OCI-LY1 (cell line): Measurements from ENCODE around the gene PDE11A.

ENCODE experiments used
- H2AFZ ChIP-seq: fragments of 200-600 bp; sonication (generic), shearing (Covaris generic); 2 replicates; pipeline ENCODE4 v1.6.0; 2014; ENCODE audit warnings: antibody characterized with exemption, mild to moderate bottlenecking, low read length
- H3F3A ChIP-seq: fragments of 200-600 bp; sonication (generic), shearing (Covaris generic); 2 replicates; pipeline ENCODE4 v1.6.0; 2014; ENCODE audit warnings: mild to moderate bottlenecking, antibody characterized with exemption, low read length, moderate library complexity; ENCODE audit not compliant: insufficient read depth
- H3K27ac ChIP-seq: fragments of 200-600 bp; sonication (generic); 2 replicates; pipeline ENCODE4 v1.5.1; 2014; ENCODE audit warnings: low read length, mixed run types, mild to moderate bottlenecking, low read depth; ENCODE audit not compliant: poor library complexity, severe bottlenecking
- H3K27me3 ChIP-seq: fragments of 200-600 bp; sonication (generic); 2 replicates; pipeline ENCODE4 v1.6.0; 2014; ENCODE audit warnings: antibody characterized with exemption, mild to moderate bottlenecking, low read length, moderate library complexity; ENCODE audit not compliant: insufficient read depth
- H3K36me3 ChIP-seq: fragments of 200-600 bp; sonication (generic); 2 replicates; pipeline ENCODE4 v1.6.1; 2014; ENCODE audit warnings: mild to moderate bottlenecking, antibody characterized with exemption, low read length, moderate library complexity, mixed read lengths; ENCODE audit not compliant: insufficient read depth
- H3K4me1 ChIP-seq: fragments of 200-600 bp; sonication (generic); 2 replicates; pipeline ENCODE4 v1.5.1; 2014; ENCODE audit warnings: mild to moderate bottlenecking, low read length, moderate library complexity; ENCODE audit not compliant: insufficient read depth, severe bottlenecking
- H3K4me2 ChIP-seq: fragments of 200-600 bp; sonication (generic), shearing (Covaris generic); 2 replicates; pipeline ENCODE4 v1.6.1; 2014; ENCODE audit warnings: low read length
- H3K4me3 ChIP-seq: fragments of 200-600 bp; sonication (generic); 2 replicates; pipeline ENCODE4 v1.5.1; 2014; ENCODE audit warnings: low read length, low read depth, mild to moderate bottlenecking, mixed read lengths; ENCODE audit not compliant: poor library complexity, severe bottlenecking
- H3K79me2 ChIP-seq: fragments of 200-600 bp; shearing (Covaris generic); 2 replicates; pipeline ENCODE4 v1.6.1; 2016; ENCODE audit warnings: mixed run types, low read length, mixed read lengths; ENCODE audit not compliant: insufficient read depth
- H3K9ac ChIP-seq: fragments of 200-600 bp; sonication (generic), shearing (Covaris generic); 2 replicates; pipeline ENCODE4 v1.6.1; 2014; ENCODE audit warnings: mild to moderate bottlenecking, low read length, mixed read lengths
- H3K9me2 ChIP-seq: fragments of 200-600 bp; sonication (generic), shearing (Covaris generic); 2 replicates; pipeline ENCODE4 v1.6.1; 2014; ENCODE audit warnings: low read depth, mild to moderate bottlenecking, low read length, mixed read lengths
- H3K9me3 ChIP-seq: fragments of 200-600 bp; shearing (Covaris generic); 2 replicates; pipeline ENCODE4 v1.6.1; 2014; ENCODE audit warnings: low read length, mixed read lengths
- H4K20me1 ChIP-seq: fragments of 200-600 bp; sonication (generic), shearing (Covaris generic); 2 replicates; pipeline ENCODE4 v1.6.0; 2016; ENCODE audit warnings: mild to moderate bottlenecking, low read length; ENCODE audit not compliant: insufficient read depth
- EZH2 ChIP-seq: fragments of 200-600 bp; sonication (generic), shearing (Covaris generic); IDR thresholded peaks from 2 replicates; pipeline ENCODE4 v1.8.0; 2017; ENCODE audit warnings: borderline replicate concordance, mixed run types, mild to moderate bottlenecking, antibody characterized with exemption, low read length, moderate library complexity, mixed read lengths
- TF ChIP-seq, protein P1 (sequence below): fragments of 200-600 bp; sonication (generic), shearing (Covaris generic); IDR thresholded peaks from 2 replicates; pipeline ENCODE4 v1.5.1; 2017; ENCODE audit warnings: mild to moderate bottlenecking, antibody characterized with exemption, low read length, moderate library complexity, mixed read lengths

The PDE11A gene

DNA sequence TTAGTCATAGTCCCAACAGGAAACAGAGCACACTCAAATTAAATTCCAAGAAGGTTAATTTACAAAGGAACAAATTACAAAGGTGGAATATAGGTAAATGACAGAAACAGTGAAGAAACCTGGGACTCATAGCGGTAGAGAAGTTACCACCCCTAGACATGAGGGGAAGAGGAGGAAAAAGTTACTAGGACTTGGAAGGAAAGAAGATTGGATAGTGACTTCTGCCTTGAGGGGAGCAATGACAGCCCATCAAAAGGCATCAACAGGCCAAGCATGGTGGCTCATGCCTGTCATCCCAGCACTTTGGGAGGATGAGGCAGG lies 2.4 kb upstream of the PDE11A start:
- Histone ChIP-seq H3K9ac (no peak overlapping the region), H3K4me1 (no peaks in the 10 kb centered on the region), H3K79me2 (no peaks in the 10 kb centered on the region), H3K9me3 (no peaks in the 10 kb centered on the region), H3F3A (no peaks in the 10 kb centered on the region), H3K27ac (no peak overlapping the region), H3K4me3 (no peak overlapping the region), H3K27me3 (no peaks in the 10 kb centered on the region), H3K9me2 (no peaks in the 10 kb centered on the region), H3K4me2 (no peak overlapping the region), H2AFZ (no peak overlapping the region), H4K20me1 (no peaks in the 10 kb centered on the region), H3K36me3 (no peaks in the 10 kb centered on the region)
- no peak for TF ChIP-seq EZH2
- TF ChIP-seq, protein P1, sequence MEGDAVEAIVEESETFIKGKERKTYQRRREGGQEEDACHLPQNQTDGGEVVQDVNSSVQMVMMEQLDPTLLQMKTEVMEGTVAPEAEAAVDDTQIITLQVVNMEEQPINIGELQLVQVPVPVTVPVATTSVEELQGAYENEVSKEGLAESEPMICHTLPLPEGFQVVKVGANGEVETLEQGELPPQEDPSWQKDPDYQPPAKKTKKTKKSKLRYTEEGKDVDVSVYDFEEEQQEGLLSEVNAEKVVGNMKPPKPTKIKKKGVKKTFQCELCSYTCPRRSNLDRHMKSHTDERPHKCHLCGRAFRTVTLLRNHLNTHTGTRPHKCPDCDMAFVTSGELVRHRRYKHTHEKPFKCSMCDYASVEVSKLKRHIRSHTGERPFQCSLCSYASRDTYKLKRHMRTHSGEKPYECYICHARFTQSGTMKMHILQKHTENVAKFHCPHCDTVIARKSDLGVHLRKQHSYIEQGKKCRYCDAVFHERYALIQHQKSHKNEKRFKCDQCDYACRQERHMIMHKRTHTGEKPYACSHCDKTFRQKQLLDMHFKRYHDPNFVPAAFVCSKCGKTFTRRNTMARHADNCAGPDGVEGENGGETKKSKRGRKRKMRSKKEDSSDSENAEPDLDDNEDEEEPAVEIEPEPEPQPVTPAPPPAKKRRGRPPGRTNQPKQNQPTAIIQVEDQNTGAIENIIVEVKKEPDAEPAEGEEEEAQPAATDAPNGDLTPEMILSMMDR: no peak

DNA sequence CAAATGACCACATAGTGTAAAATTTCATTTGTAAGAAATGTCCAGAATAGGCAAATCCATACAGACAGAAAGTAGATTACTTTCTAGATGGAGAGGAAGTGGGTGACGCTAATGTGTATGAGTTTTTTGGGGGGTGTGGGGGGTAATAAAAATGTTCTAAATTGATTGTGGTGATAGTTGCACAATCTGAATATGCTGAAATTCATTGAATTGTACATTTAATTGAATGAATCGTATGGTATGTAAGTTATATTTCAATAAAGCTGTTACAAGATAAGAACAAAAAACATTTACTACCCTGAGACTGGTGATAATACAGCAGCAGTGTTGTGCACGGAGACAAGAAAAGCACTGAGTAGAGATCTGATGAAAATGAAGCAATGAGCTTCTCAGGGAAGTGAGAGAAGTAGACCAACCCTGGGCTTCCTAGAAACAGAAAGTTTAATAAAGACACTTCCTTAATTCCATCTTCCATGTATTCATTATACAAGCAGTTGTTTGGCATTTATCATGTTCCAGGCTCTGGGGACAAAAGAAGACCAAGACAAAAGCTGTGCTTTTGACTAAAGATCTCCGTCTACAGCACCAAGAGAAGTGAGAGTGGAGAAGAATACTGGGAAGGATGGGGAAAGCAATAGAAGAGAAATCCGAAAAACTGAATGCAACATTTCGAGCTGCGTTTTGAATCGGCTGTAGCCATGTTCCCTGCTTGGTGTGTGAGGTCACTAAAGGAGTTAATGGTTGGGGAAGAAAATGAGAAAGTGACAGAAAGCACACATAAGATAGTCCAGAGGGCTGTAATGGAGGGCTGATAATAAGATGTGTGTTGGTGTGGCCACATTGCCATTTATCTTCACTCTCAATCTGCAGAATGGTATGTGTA lies 1.8 kb upstream of the PDE11A start:
- no peaks in the 10 kb centered on the region for H3K79me2 ChIP-seq
- no peaks in the 10 kb centered on the region for H3K36me3 ChIP-seq
- no peak overlapping the region for H3K4me2 ChIP-seq
- no peak overlapping the region for H3K9ac ChIP-seq
- no peaks in the 10 kb centered on the region for H3K4me1 ChIP-seq
- no peaks in the 10 kb centered on the region for H3K27me3 ChIP-seq
- no peaks in the 10 kb centered on the region for H4K20me1 ChIP-seq
- no peaks in the 10 kb centered on the region for H3K9me2 ChIP-seq
- H3K4me3 ChIP-seq: no peak overlapping the region
- no peak overlapping the region for H2AFZ ChIP-seq
- TF ChIP-seq, protein P1: no peak
- no peak for TF ChIP-seq EZH2
- H3F3A ChIP-seq: no peaks in the 10 kb centered on the region
- no peak overlapping the region for H3K27ac ChIP-seq
- H3K9me3 ChIP-seq: no peaks in the 10 kb centered on the region

DNA sequence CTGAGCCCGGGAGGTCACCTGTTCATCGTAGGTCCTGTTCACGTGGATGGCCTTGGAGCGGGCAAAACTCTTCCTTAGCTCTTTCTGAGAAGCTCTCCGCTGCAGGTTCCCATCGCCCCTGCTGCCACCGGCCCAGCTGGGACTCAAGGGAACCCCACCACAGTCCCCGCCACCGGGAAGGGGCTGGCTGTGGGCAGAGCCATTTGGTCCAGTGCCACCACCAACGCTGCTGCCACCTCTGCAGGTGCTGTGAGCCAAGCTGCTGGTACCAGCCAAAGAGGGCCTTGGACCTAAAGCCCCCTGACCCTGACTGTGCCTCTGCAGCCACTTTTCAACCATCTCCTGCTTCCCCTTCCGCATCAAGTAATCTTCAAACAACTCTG lies 586 bp downstream of the PDE11A start:
- Histone ChIP-seq H3K9me3 (no peaks in the 10 kb centered on the region), H3K9me2 (no peaks in the 10 kb centered on the region), H2AFZ (no peak overlapping the region), H3K9ac (no peak overlapping the region), H3K27ac (no peak overlapping the region), H3K4me3 (no peak overlapping the region), H3K4me1 (no peaks in the 10 kb centered on the region), H3F3A (no peaks in the 10 kb centered on the region), H3K36me3 (no peaks in the 10 kb centered on the region), H3K79me2 (no peaks in the 10 kb centered on the region), H4K20me1 (no peaks in the 10 kb centered on the region), H3K4me2 (no peak overlapping the region), H3K27me3 (no peaks in the 10 kb centered on the region)
- TF ChIP-seq EZH2: no peak
- TF ChIP-seq, protein P1: no peak
